K562 (cell line): Measurements from ENCODE around the gene CASKIN1. TPM values are rescaled to one million over a fixed set of nuclear protein-coding genes. Genes with fewer than 3 reads are reported as not detected.

Experiments
- ATAC-seq: fragments of 200-7000 bp; cut with Tn5 transposase; 3 replicates; pipeline ENCODE4 v1.9.1; 2020; ENCODE audit warnings: moderate library complexity
- BruUV-seq: library from RNA; stranded (reverse); fragments of 400-500 nt; replicated peaks from 2 replicates; lab custom pipeline; 2021; lab: Mats Ljungman, UMichigan
- CTCF ChIA-PET: fragments of 300-600 bp; formaldehyde crosslinking; extraction: SDS; loops from one replicate; lab custom pipeline; 2021; ENCODE audit warnings: low intra/inter-chr PET ratio; lab: Yijun Ruan, JAX
- POLR2A ChIA-PET: fragments of 300-600, 350-650 bp; sonication (Branson Sonifier 250); formaldehyde crosslinking; extraction: SDS; loops from one replicate; lab custom pipeline; 2021; ENCODE audit warnings: antibody characterized with exemption, inconsistent platforms; lab: Yijun Ruan, JAX
- DNase-seq, 4 experiments: peaks; one replicate each; pipeline versions ENCODE4 v3.0.0 to v3.0.0-alpha.2; 2011 to 2018; ENCODE audit warnings: low spot score in 3 of 4, mixed read lengths in 3 of 4; ENCODE audit errors: extremely low read depth in 1 of 4
- FAIRE-seq: peaks from 2 replicates; lab custom pipeline; 2011; peaks lifted over from hg19 to GRCh38; lab: Jason Lieb, UNC
- H2AFZ ChIP-seq: 2 replicates; pipeline ENCODE4 v1.6.0; 2011; ENCODE audit warnings: low read depth, low read length, control low read depth, inconsistent platforms
- H3K27ac ChIP-seq: fragments of 200-600 bp; 3 replicates; pipeline ENCODE4 v1.8.0; 2011; ENCODE audit warnings: low read depth, mild to moderate bottlenecking, control low read depth, inconsistent platforms, low read length, moderate library complexity, mixed read lengths; ENCODE audit errors: extremely low read depth
- H3K27me3 ChIP-seq, 2 experiments: fragments of 300-600 bp in 1 of 2; 2 replicates in 1 of 2; 3 replicates in 1 of 2; pipeline versions ENCODE4 v1.6.0 to v1.8.0; 2011; ENCODE audit warnings: inconsistent platforms in 2 of 2, low read length in 2 of 2, mild to moderate bottlenecking in 1 of 2, mixed read lengths in 1 of 2, moderate library complexity in 1 of 2; ENCODE audit not compliant: control insufficient read depth in 2 of 2, insufficient read depth in 2 of 2
- H3K36me3 ChIP-seq: fragments of 300-600 bp; 3 replicates; pipeline ENCODE4 v1.8.0; 2011; ENCODE audit warnings: mild to moderate bottlenecking, low read length, inconsistent platforms; ENCODE audit not compliant: control insufficient read depth, insufficient read depth
- H3K4me1 ChIP-seq, 2 experiments: fragments of 200-600 bp in 1 of 2; replicated peaks in 1 of 2; 2 replicates in 1 of 2; 3 replicates in 1 of 2; pipeline versions ENCODE4 v1.5.1 to v1.8.0; 2011; ENCODE audit warnings: inconsistent platforms in 2 of 2, low read length in 2 of 2, mild to moderate bottlenecking in 1 of 2, mixed read lengths in 1 of 2, moderate library complexity in 1 of 2; ENCODE audit not compliant: control insufficient read depth in 2 of 2, insufficient read depth in 2 of 2
- H3K4me2 ChIP-seq: 2 replicates; pipeline ENCODE4 v1.6.1; 2011; ENCODE audit warnings: low read length, control low read depth, inconsistent platforms, mixed read lengths; ENCODE audit not compliant: insufficient read depth
- H3K4me3 ChIP-seq: fragments of 200-600 bp; sonication (generic), shearing (Covaris generic); 2 replicates; pipeline ENCODE4 v1.5.1; 2016; ENCODE audit warnings: control low read depth, inconsistent platforms
- H3K79me2 ChIP-seq: fragments of 200-600 bp; 3 replicates; pipeline ENCODE4 v1.8.0; 2011; ENCODE audit warnings: low read length, inconsistent platforms; ENCODE audit not compliant: control insufficient read depth, insufficient read depth
- H3K9ac ChIP-seq, 2 experiments: 2 replicates each; pipeline versions ENCODE4 v1.6.0 to v1.6.1; 2011; ENCODE audit warnings: low read depth in 2 of 2, low read length in 2 of 2, control low read depth in 1 of 2, inconsistent platforms in 1 of 2, mild to moderate bottlenecking in 1 of 2, mixed read lengths in 1 of 2; ENCODE audit not compliant: insufficient read depth in 1 of 2
- H3K9me1 ChIP-seq: one replicate; pipeline ENCODE4 v1.6.0; 2011; ENCODE audit warnings: inconsistent platforms, mild to moderate bottlenecking, low read length, moderate library complexity; ENCODE audit not compliant: control insufficient read depth, insufficient read depth
- H3K9me3 ChIP-seq: replicated peaks from 2 replicates; pipeline ENCODE4 v1.5.1; 2011; ENCODE audit warnings: low read depth, low read length, inconsistent platforms; ENCODE audit not compliant: control insufficient read depth, insufficient read depth
- H4K20me1 ChIP-seq: replicated peaks from 2 replicates; pipeline ENCODE4 v1.6.1; 2011; ENCODE audit warnings: low read length, inconsistent platforms, mixed read lengths; ENCODE audit not compliant: control insufficient read depth, insufficient read depth
- CHD2 ChIP-seq: IDR thresholded peaks from 2 replicates; pipeline ENCODE4 v1.6.1; 2011; ENCODE audit warnings: low read depth, low read length
- CUX1 ChIP-seq: fragments of 200-800 bp; sonication (Bioruptor generic); IDR thresholded peaks from 2 replicates; pipeline ENCODE4 v1.6.1; 2016; ENCODE audit warnings: missing genetic modification characterization, missing compliant biosample characterization
- HBP1 ChIP-seq: fragments of 450-650 bp; formaldehyde crosslinking; IDR thresholded peaks from 2 replicates; pipeline ENCODE4 v1.4.0; 2022; ENCODE audit warnings: missing genetic modification characterization
- HCFC1 ChIP-seq: IDR thresholded peaks from 2 replicates; pipeline ENCODE4 v1.6.1; 2012; ENCODE audit warnings: low read depth, low read length, improper control_type of control experiment
- MED1 ChIP-seq: sonication (generic); formaldehyde crosslinking; IDR thresholded peaks from 2 replicates; pipeline ENCODE4 v1.8.1; 2023; ENCODE audit warnings: missing genetic modification reagents, borderline replicate concordance
- NR1H2 ChIP-seq: sonication (generic); formaldehyde crosslinking; IDR thresholded peaks from 2 replicates; pipeline ENCODE4 v1.4.0; 2020; ENCODE audit warnings: mild to moderate bottlenecking, missing genetic modification reagents
- NR2C1 ChIP-seq, 2 experiments: fragments of 450-650 bp; IDR thresholded peaks; 2 replicates each; pipeline ENCODE4 v1.6.1; 2017; ENCODE audit warnings: mild to moderate bottlenecking in 2 of 2, antibody characterized with exemption in 1 of 2, inconsistent platforms in 1 of 2, missing compliant biosample characterization in 1 of 2, missing genetic modification characterization in 1 of 2
- RFX7 ChIP-seq: fragments of 250-450 bp; sonication (Bioruptor Pico); IDR thresholded peaks from 2 replicates; pipeline ENCODE4 v1.5.1; 2021; ENCODE audit warnings: mild to moderate bottlenecking
- ZBTB33 ChIP-seq: sonication (generic); formaldehyde crosslinking; IDR thresholded peaks from 2 replicates; pipeline ENCODE4 v1.8.1; 2023; ENCODE audit warnings: mild to moderate bottlenecking, missing genetic modification reagents
- ZNF316 ChIP-seq: fragments of 450-650 bp; IDR thresholded peaks from 2 replicates; pipeline ENCODE4 v1.6.1; 2016
- WGBS: fragments of 100-300 bp; shearing (Covaris generic); methylation state at CpG from one replicate; pipeline ENCODE4 v1.1.6; 2016; ENCODE audit warnings: low coverage, mixed read lengths; ENCODE audit not compliant: insufficient coverage; ENCODE audit errors: missing lambda C conversion rate; 5-methylcytosine and 5-hydroxymethylcytosine counted together
- in situ Hi-C: fragments of 300-500 bp; cut with MboI; formaldehyde crosslinking; loops from 4 replicates; pipeline ENCODE4 v1.15.0; 2018; ENCODE audit warnings: inconsistent platforms, mixed read lengths
- intact Hi-C: fragments of 100-400 bp; cut with micrococcal nuclease; formaldehyde crosslinking; loops from 2 replicates; pipeline ENCODE4 v1.14.2; 2022
- polyA plus RNA-seq, 8 experiments: library from polyadenylated mRNA; depleted of rRNA in 4 of 8; stranded (reverse) in 5 of 8; unstranded in 3 of 8; fragments of >200 nt; fragmentation: Nextera tagmentation in 2 of 8; fragmentation: Illumina TruSeq in 1 of 8; extraction: Ambion mirVana in 2 of 8; extraction: Trizol in 1 of 8; gene quantifications; 2 replicates each; pipeline versions ENCODE4 v1.2.1 to v1.2.3, GENCODE V29; 2011 to 2014; ENCODE audit warnings: inconsistent platforms in 1 of 8, missing spikeins in 1 of 8
- total RNA-seq, 7 experiments: library from RNA; depleted of rRNA in 6 of 7; stranded (reverse); fragments of >200 nt in 6 of 7; fragmentation: Illumina TruSeq in 2 of 7; extraction: Trizol in 2 of 7; gene quantifications; 2 replicates each; pipeline versions ENCODE4 v1.2.1 to v1.2.3, GENCODE V29; 2011 to 2021; ENCODE audit warnings: low replicate concordance in 1 of 7

The CASKIN1 gene
- total and polyA plus RNA-seq, 9 of the 15 experiments (the other 6 are each of a cell fraction or from before 2014, with no cell fraction given) = 0.15 to 4.5 (median 1.5) TPM; not detected in 2

GRCh38 chr16:2143878-2144485 is 52.4 kb downstream of the CASKIN1 start:
- Histone ChIP-seq H3K9me3 (no peaks in the 10 kb centered on the region), H3K4me1 (peaks cover 9 to 40% of the 10 kb centered on the region in 2 experiments)
- TF ChIP-seq NR1H2 (CRISPR knock-in tag) (no peak), RFX7 (no peak), MED1 (no peak), HBP1 (CRISPR knock-in tag) (no peak), ZNF316 (peak; percentile 66), HCFC1 (no peak), CUX1 (CRISPR knock-in tag) (no peak), CHD2 (no peak), ZBTB33 (CRISPR knock-in tag) (peak; percentile 95), NR2C1 (IDR thresholded peaks at IDR 0.05) (no peak), NR2C1 (tag; IDR thresholded peaks at IDR 0.05) (no peak)
- TF ChIP-seq, all 486 proteins: peak for 2
- no peak for DNase-seq
- Histone ChIP-seq H3K4me2 (peak overlapping the region; percentile 32; the same call in 1 of the 2 replicates), H2AFZ (peak overlapping the region; percentile 77; the same call in 1 of the 2 replicates), H3K27me3 (no peaks in the 10 kb centered on the region), H3K36me3 (no peaks in the 10 kb centered on the region), H3K9me1 (no peaks in the 10 kb centered on the region), H3K27ac (no peak overlapping the region; the same call in 2 of the 3 replicates), H3K9ac (peak overlapping the region in 1 of 2 experiments; percentile 88; a peak in 2 of 4 replicates), H3K4me3 (no peak overlapping the region), H4K20me1 (0 out of 2 replicates have a peak, but pooled peaks cover 2% of the 10 kb centered on the region), H3K79me2 (no peaks in the 10 kb centered on the region)
- intact Hi-C loops (no loop called here), in situ Hi-C loops (loop anchor here (5.0 to 10.0 kb wide), 2 partner anchors 59 to 122 kb away; no protein-coding TSS in a partner anchor)
- ATAC-seq = no peak
- no peak for FAIRE-seq
- BruUV-seq = no TSS peak
- 62% methylated on average over 14 of the region's 17 CpGs for WGBS
- ChIA-PET POLR2A (interaction anchor here (0.5 to 5.3 kb wide), 6 partner anchors 9 to 609 kb away, joined by 3 to 77 read pairs (median 6); partner anchors contain the start of genes RPS2 and TRAF7), CTCF (no interaction called here)
